GM19239 (cell line): ENCODE results near the gene SYMPK.

Source experiments
- DNase-seq: peaks from one replicate; pipeline ENCODE4 v3.0.0; 2011; ENCODE audit warnings: low spot score; ENCODE audit not compliant: insufficient read length
- FAIRE-seq: peaks from 2 replicates; lab custom pipeline; 2011; peaks lifted over from hg19 to GRCh38; lab: Jason Lieb, UNC

SYMPK gene

DNA sequence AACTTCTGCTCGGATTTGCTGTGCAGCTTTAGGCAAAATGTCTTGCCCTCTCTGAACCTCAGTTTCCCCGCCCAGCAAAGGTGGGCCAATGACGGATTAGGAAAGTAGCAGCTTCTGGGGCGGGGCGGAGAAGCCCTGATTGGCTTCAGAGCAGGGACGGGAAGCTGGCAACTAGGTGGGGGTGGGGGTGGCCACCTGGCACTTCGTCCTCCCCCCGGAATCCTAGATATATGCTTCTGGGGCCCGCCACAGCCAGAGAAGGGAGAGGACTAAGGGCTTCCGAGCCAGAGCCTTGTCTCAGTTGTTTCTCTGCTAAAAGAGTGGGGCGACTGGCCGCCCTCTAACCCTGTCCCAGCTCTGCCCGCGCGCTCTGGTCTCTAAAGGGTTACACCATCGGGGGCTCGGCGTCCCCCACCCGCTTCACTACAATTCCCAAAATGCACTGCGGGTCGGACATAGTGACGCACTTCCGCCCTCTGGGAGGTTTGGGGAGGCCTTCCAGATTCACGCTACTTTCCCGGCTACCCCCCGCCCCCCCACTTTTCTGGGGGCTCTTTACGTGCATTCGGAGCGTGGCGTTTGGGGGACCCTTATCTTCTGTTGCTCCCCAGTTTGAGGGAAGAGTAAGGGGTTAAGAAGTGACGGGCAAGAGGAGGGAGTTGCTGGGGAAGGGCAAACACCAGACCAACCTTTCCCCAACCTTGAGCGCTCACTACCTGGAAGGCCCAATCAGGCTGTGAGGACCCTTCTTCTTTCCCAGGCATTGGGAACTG is 23.7 kb upstream of the SYMPK start:
- peak; percentile 98 for FAIRE-seq
- peak; percentile 88 for DNase-seq

DNA sequence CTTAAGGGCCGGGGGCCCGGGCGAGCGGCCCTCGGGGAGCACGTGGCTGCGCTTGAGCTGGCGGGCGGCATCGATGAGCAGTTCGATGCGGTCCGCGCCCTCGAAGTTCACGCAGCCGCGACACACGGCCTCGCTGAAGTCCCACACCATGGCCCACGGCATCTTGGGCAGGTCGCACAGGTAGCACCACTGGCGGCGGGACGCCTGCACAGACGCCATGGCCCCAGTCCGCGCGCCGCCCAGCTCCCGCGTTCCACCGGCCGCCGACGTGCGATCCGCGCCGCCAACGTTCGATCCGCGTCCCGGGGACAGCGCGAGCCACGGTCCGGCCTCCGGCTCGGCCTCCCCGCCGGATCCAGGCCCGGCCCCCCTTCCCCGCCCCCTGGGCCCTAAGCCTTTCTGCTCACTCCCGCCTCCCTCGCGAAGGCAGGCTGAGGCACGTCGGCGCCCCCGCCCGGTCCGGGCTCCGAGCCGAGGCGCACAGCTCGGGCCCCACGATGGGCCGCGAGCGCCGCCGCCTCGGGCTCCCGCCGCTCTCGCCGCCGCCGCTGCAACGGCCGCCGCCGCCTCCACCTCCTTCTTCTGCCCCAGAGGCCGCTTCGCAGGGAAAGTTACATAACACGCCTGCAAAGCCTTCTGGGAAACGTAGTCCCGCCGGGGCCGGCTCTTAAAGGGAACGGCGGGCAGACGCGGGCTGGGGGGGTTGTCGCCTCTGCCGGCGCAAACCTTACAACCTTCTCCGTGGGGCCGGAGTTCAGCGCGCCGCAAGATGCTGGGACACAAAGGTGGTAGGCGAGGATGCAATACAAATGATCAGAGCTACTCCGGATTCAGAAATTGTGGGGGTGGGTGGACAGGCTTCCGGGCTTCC is 22.8 kb upstream of the SYMPK start, which contains the start of gene IRF2BP1:
Gene IRF2BP1 (minus strand): TSS at position 586 of the 871 bp plus-strand sequence. CDS start 367 bp downstream, at position 219.
- FAIRE-seq (no peak), DNase-seq (peak; percentile 89)

DNA sequence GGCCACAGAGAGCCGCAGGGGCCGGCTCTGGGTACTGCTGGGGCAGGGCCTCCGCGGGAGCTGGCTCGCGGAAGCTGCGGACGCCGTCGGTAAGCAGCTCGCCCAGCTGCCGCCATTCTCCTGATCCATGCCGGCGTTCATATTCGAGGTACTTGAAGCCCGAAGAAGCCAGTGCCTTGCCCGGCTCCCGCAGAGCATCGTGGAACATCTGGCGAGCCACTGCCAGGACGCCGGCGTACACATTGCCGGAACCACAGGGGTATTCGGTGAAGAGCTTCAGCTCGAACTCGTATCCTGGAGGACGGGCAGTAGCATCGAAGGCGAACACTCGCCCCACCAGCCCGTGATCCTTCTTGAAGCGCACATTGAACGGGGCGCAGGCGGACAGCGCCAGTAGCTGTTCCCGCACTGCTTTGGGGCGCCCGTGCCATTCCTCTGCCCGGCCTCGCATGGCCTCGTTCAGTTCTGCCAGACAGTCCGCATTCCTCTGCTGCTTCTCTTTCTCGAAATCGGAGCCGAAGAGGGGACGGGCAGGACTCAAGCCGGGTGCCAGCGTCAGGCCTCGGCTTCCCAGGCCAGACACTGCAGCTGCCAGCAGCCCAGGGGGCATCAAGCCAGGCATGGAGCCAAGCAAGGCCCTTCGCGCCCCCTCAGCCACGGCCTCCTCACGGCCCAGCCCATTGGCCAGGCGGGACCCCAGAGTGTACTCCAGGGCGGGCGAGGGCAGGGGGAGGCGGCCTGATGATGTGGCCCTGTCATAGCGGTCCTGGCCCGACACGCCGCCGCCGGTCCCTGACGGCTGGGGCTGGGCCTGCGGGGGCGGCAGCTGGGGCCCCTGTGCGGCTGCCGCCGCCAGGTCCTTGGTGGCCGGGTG is 22.0 kb upstream of the SYMPK start:
- DNase-seq = no peak

DNA sequence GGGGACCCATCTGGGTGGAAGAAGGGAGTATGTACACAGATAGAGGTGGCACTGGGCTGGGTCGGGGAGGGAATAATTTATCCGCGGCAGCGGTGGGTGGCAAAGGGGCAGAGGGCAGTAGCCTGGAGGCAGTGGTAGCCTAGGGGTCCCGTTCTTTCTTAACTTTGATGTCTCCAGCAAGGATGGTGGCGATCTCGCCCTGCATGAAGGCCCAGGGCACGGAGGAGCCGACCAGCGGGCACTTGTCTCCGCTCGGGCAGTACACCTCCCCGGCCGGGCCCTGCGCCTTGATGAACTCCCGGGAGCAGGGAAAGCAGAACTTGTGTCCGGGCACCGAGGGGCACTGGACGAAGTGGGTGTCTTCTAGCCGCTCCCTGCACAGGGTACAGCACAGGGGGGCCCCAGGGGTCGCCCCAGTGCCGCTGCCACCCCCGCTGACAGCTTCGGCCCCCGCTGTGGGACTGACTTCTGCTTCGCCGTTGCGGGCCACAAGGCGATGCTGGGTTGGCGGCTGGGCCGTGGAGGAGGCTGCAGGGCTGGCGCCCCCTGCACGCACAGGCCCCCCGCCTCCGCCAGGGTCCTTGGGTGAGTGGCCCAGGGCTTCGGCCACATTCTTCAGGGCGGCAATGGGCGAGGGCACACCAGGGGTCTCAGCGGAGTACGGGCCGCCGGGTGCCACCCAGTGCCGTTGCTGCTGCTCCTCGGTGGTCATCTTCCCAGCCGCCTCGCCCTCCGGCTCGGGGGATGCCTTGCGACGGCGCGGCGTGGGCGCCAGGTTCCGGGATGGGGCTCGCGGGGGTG is 21.1 kb upstream of the SYMPK start:
- no peak for DNase-seq
- FAIRE-seq = no peak

More for the DNA sequence above, 22.0 kb upstream of the SYMPK start:
- FAIRE-seq = no peak

DNA sequence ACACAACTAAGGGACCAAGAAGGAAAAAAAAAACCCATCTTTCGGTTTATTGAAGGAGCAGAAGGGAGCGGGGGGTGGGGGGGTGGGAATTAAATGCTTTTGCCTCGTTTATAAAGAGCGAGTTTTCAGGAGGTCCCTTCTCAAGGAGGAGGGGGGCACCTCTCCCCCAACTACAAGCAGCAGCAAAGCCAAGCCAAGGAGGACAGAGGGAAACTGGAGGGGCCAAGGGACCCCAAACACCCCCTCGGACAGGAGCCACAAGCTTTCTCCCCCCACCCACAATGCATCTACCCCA is 20.6 kb upstream of the SYMPK start:
- DNase-seq (no peak), FAIRE-seq (no peak)

DNA sequence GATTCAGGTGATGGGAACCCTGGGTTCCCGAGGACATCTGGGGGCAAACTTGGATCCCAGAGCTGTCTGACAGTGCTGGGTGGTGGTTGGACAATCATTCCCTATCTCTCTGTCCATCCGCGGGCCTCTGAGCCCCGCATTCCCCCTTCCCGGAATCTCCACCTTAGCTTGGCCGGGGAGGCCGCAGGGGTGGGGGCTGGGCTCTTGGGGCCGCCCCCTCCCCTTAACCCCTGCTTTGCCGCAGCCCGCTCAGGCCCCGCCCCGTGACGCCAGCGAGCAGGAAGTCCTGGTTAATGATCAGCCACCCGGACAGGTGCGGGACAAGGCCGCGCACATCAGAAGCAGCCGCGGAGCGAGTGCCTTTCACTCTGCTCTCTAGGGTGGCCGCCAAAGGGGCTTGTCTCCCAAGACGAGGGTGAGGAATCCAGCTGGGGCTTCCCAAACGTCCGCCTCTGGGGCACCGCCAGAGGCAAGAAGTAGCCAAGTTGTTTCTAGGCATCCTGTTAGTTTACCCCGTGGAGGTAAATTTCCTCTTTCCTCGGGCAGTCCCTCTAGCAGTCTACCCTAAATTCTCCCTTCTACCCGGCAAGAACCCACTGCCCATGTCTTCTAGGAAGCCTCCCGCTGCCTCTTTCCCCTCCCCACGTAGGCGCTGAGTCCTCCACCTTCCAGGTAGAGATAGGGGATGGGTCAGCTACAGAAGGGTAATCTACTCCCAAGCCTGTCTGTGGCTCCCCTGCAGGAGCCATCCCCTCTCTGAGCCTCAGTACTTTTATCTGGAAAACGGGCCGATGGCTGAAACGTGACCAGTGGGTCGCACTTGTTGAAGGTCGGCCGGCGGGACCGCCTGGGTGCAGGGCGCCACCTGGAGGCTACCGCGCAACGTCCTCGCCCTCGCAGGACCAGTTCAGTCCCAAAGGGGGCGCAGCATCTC is 20.0 kb upstream of the SYMPK start:
- FAIRE-seq (peak; percentile 87), DNase-seq (peak; percentile 83)

DNA sequence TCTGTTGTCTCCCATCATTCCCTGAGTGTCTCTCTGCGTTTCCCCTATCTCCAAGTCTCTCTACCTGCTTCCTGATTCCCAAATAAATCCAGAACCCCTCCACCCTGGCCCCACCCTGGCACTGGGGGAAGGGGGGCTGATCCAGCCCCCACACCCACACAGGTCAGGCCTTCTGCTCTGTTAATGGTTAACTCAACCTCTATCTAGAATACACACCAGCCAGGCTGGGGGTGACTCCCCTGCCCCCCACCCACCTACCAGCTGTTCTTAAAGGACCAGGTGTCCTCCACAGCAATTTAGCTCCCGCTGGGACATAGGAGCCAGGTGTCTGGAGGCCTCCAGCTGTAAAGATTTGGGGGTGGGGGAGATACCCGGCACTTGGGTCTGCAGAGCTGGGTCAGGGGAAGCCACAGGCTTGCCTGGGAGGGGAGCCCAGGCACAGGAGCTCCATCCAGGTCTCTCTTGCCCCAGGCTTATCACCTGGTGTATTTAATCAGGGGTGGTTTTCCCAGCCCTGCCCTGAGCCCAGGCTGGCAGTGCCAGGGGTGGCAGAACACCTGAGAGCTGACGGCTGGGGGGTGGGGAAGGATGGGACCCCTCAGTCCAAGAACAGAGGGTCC is 19.1 kb upstream of the SYMPK start:
- no peak for DNase-seq
- FAIRE-seq = peak; percentile 23

GRCh38 chr19:45881082-45881908 is 18.3 kb upstream of the SYMPK start:
- DNase-seq = no peak
- peak; percentile 86 for FAIRE-seq

DNA sequence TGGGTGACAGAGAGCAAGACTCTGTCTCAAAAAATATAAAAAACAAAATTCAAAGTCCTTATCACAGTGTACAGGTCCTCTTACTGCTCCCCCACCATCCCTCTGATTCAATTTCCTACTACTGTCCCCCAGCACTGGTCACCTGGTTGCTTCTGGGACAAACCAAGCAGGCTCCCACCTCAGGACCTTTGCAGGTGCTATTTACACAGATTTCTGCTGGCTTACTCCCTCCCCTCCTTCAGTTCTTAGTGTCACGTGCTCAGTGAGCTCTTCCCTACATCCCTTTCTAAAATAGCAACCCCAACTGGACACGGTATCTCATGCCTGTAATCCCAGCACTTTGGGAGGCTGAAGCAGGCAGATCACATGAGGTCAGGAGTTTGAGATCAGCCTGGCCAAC is 17.0 kb upstream of the SYMPK start:
- FAIRE-seq = no peak
- no peak for DNase-seq

DNA sequence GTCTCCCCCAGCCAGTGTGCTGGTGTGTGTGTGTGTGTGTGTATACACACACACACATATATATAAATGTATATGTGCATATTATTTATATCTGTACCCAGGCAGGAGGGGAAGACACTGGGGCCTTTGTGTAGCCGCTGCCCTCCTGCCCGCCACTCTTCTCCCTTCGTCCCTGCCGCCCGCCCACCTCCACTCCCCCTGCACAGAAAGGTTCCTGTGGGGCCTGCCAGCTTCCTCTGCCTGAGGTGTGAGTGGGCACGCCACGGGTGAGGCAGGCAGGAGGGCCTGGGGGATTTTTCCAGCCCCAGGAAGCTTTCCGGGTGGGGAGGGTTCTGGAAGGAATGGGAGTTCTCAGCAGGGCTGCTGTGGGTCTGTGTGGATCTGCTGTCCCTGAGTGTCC is 16.1 kb upstream of the SYMPK start:
- FAIRE-seq (no peak), DNase-seq (no peak)

- FAIRE-seq (no peak), DNase-seq (no peak)
Measured at GRCh38 chr19:45878043-45878794, 15.3 kb upstream of the SYMPK start.

DNA sequence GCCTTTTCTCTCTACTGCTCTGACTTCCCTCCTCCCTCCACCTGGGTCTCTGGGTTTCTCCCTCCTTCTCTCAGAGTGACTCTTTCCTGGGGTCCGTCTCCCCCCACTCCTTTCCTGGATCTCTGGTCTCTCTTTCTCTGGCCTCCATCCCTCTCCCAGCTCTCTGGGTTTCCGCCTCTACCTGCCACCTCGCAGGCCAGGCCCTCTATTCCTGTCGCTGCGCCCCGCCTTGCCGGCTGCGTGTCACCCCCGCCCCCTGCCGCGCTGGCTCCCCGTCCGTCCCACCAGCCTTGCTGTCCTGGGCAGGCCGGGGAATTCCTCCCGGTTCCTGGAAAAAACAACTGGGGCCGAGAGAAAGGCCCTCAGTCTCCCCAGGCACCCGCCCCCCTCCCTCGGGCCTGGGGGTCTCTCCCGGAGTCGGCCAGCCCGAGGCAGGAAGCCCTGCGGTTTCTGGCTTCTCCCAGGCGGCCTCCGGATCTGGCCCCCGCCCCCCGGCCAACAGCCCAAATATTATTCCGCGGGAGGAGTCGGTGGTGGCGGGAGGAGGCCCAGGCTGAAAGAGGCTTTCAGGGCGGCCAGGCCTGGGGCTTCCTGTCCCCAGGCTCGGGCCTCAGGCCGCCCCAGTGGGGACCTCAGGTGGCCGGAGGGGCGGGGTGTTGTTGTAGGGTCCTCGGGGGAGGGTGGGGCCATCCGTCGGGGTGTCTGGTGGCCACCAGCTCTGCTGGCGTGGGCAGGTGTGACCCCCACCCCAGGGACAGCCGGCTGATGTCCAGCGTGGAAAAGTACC is 13.7 kb upstream of the SYMPK start:
- peak; percentile 8 for FAIRE-seq
- peak; percentile 56 for DNase-seq

GRCh38 chr19:45876161-45876410 is 13.1 kb upstream of the SYMPK start:
- no peak for FAIRE-seq
- DNase-seq = no peak

- DNase-seq (no peak), FAIRE-seq (no peak)
Measured at GRCh38 chr19:45874620-45874966, 11.6 kb upstream of the SYMPK start.

DNA sequence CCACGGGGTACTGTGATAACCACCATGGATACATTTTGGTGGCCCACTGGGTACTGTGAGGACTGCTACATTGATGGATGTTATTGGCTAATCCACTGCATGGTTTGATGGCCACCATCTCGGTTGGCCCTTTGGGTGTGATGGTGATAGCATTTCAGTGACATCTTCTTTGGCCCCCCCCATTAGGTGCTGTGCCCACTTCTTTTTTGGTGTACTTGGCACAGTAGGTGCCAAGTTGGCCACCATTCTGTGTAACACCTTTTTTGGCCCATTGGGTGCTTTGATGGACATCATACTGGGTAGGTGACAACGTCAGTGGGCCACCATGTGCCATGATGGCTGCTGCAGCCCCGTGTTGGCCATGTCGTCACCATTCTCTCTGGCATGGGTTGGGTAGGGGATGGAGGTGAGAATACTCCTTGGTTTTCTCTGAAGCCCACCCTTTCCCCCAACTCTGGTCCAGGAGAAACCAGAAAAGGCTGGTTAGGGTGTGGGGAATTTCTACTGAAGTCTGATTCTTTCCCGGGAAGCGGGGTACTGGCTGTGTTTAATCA is 10.3 kb upstream of the SYMPK start:
- FAIRE-seq = no peak
- DNase-seq = no peak
